IPS DF 6.9 (cell line): ENCODE results near the gene ZC3H12D.

Source experiments
- DNase-seq: peaks from one replicate; pipeline ENCODE4 v3.0.0-alpha.2; 2013; ENCODE audit warnings: low read depth, low spot score
- H3K27ac ChIP-seq: one replicate; pipeline ENCODE4 v1.5.1; 2013; ENCODE audit warnings: low read length, control low read depth
- H3K27me3 ChIP-seq: 2 replicates; pipeline ENCODE4 v1.6.1; 2013; ENCODE audit warnings: mild to moderate bottlenecking, low read length; ENCODE audit not compliant: control insufficient read depth, insufficient read depth
- H3K36me3 ChIP-seq: 2 replicates; pipeline ENCODE4 v1.6.1; 2013; ENCODE audit warnings: low read length; ENCODE audit not compliant: control insufficient read depth, insufficient read depth
- H3K4me1 ChIP-seq: 2 replicates; pipeline ENCODE4 v1.6.1; 2013; ENCODE audit warnings: low read length; ENCODE audit not compliant: control insufficient read depth, insufficient read depth
- H3K4me3 ChIP-seq: 2 replicates; pipeline ENCODE4 v1.5.1; 2013; ENCODE audit warnings: mild to moderate bottlenecking, low read length
- H3K9me3 ChIP-seq: 2 replicates; pipeline ENCODE4 v1.6.1; 2013; ENCODE audit warnings: low read length, inconsistent platforms; ENCODE audit not compliant: control insufficient read depth, insufficient read depth
- WGBS: extraction: QIAGEN DNeasy Blood & Tissue Kit; methylation state at CpG from one replicate; pipeline ENCODE4 v1.1.7; 2013; ENCODE audit warnings: mixed read lengths, missing lambda C conversion rate; ENCODE audit not compliant: insufficient read length, insufficient coverage; 5-methylcytosine and 5-hydroxymethylcytosine counted together

The ZC3H12D gene

DNA sequence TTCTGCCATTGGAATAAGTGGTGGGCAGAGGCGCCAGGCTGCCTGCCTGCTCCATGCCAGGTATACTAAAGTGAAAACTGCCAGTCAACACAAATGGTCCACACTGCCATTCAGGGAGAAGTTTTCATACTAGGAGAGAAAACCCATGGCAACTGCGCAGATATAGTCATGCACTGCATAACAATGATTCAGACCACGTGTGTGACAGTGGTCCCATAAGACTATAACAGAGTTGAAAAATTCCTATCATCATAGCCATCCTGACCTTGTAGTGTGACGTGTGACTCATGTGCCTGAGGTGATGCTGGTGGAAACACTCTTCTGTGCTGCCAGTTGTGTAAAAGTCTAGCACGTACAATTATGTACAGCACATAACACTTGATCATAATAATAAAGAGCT lies 25.1 kb downstream of the ZC3H12D start:
- no peaks in the 10 kb centered on the region for H3K36me3 ChIP-seq
- no CpG with 5 or more reads among the region's 5 CpGs for whole genome bisulfite sequencing
- no peaks in the 10 kb centered on the region for H3K4me1 ChIP-seq
- H3K27ac ChIP-seq, result no peak overlapping the region
- H3K4me3 ChIP-seq, result no peak overlapping the region
- DNase-seq, result no peak
- no peaks in the 10 kb centered on the region for H3K9me3 ChIP-seq
- no peaks in the 10 kb centered on the region for H3K27me3 ChIP-seq

- H3K27ac ChIP-seq, result no peak overlapping the region
- no peak overlapping the region for H3K4me3 ChIP-seq
- H3K27me3 ChIP-seq, result no peaks in the 10 kb centered on the region
- no CpG with 5 or more reads among the region's 1 CpG for WGBS
- no peaks in the 10 kb centered on the region for H3K4me1 ChIP-seq
- no peaks in the 10 kb centered on the region for H3K36me3 ChIP-seq
- H3K9me3 ChIP-seq, result no peaks in the 10 kb centered on the region
- no peak for DNase-seq
These were observed 26.0 kb downstream of the ZC3H12D start for GRCh38 chr6:149458806-149459205.

- Histone ChIP-seq H3K27ac (no peak overlapping the region), H3K4me3 (no peak overlapping the region), H3K27me3 (no peaks in the 10 kb centered on the region), H3K4me1 (no peaks in the 10 kb centered on the region), H3K36me3 (no peaks in the 10 kb centered on the region), H3K9me3 (no peaks in the 10 kb centered on the region)
- WGBS, result no CpG with 5 or more reads among the region's 7 CpGs
- no peak for DNase-seq
These were observed 26.6 kb downstream of the ZC3H12D start for GRCh38 chr6:149458196-149458595.

DNA sequence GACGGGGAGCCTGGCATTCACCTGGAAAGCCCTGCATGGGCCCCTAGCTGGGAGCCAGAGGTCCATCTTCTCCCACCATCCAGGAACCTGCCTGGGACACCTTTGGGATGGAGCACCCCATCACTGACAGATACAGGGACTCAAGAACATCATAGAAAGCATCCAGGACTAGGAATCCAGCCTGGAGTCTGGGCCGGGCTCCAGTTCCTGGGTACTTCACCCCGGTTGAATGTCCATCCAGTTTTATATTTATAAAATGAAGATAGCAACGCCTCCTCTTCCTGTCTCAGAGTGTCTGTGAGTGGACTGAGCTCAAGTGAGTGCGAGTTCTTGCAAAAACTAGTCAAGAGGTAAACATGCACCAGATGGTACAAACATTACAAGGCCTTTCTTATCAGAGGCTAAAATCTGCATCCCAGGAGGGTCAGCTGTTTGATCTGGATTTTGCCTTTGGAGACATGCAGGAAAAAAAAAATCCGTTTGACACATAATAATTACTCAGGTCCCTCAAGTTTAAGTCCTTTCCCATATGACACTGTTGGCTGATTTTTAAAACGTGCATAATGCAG lies 27.4 kb downstream of the ZC3H12D start:
- no CpG with 5 or more reads among the region's 7 CpGs for WGBS
- H3K9me3 ChIP-seq, result no peaks in the 10 kb centered on the region
- H3K27me3 ChIP-seq, result peaks cover under 1% of the 10 kb centered on the region; the same call in 1 of the 2 replicates
- H3K36me3 ChIP-seq, result no peaks in the 10 kb centered on the region
- H3K4me1 ChIP-seq, result no peaks in the 10 kb centered on the region
- no peak overlapping the region for H3K4me3 ChIP-seq
- no peak overlapping the region for H3K27ac ChIP-seq
- no peak for DNase-seq

- no peaks in the 10 kb centered on the region for H3K9me3 ChIP-seq
- no CpG with 5 or more reads among the region's 49 CpGs for WGBS
- no peaks in the 10 kb centered on the region for H3K4me1 ChIP-seq
- no peaks in the 10 kb centered on the region for H3K36me3 ChIP-seq
- peaks cover 10% of the 10 kb centered on the region for H3K27me3 ChIP-seq
- no peak for DNase-seq
- no peak overlapping the region for H3K27ac ChIP-seq
- no peak overlapping the region for H3K4me3 ChIP-seq
These were observed 28.3 kb downstream of the ZC3H12D start for GRCh38 chr6:149456311-149457021.

- DNase-seq, result no peak
- Histone ChIP-seq H3K27ac (no peak overlapping the region), H3K27me3 (peaks cover 22% of the 10 kb centered on the region), H3K4me3 (no peak overlapping the region), H3K4me1 (0 out of 2 replicates have a peak, but pooled peaks cover 2% of the 10 kb centered on the region), H3K36me3 (no peaks in the 10 kb centered on the region), H3K9me3 (no peaks in the 10 kb centered on the region)
- no CpG with 5 or more reads among the region's 11 CpGs for WGBS
These were observed 29.6 kb downstream of the ZC3H12D start for GRCh38 chr6:149455031-149455732.

- DNase-seq, result no peak
- H3K9me3 ChIP-seq, result no peaks in the 10 kb centered on the region
- no peak overlapping the region for H3K27ac ChIP-seq
- no peaks in the 10 kb centered on the region for H3K36me3 ChIP-seq
- 0 out of 2 replicates have a peak, but pooled peaks cover 2% of the 10 kb centered on the region for H3K4me1 ChIP-seq
- no CpG with 5 or more reads among the region's 15 CpGs for WGBS
- H3K27me3 ChIP-seq, result peaks cover 23% of the 10 kb centered on the region
- no peak overlapping the region for H3K4me3 ChIP-seq
These were observed 30.4 kb downstream of the ZC3H12D start for GRCh38 chr6:149454346-149454848.

DNA sequence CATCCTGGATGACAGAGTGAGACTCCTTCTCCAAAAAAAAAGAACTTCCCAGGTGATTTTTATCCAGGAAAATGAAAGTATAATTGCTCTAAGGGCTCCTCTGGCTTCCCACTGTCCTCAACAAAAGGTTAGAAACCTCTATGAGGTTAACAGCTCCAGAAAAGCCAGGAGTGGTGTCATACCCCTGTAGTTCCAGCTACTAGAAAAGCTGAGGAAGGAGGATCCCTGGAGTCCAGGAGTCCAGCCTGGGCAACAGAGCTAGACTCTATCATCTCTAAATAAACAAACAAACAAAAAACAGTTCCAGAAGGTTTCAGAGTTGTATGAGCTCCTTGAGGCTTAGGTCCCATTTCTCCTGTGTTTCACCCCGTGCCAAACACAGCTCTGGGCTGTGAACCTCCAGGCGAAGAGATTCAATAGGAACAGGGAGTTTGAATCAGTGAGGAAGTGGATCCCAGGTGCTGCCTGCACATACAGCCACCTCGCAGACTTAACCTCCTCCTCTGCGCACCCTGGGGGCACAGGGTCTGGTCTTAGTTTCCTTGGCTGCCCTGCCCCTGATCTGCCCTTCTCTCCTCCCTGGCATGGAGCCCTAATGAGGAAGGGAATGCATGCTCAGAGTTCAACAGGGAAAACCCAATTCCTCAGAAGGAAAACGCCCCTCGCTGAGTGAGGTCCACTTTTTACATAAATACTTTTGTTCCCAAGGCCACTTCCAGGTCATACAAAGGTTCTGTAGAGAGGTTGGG lies 31.0 kb downstream of the ZC3H12D start:
- DNase-seq, result no peak
- Histone ChIP-seq H3K4me3 (no peak overlapping the region), H3K27ac (no peak overlapping the region), H3K27me3 (peaks cover 23% of the 10 kb centered on the region), H3K9me3 (no peaks in the 10 kb centered on the region), H3K36me3 (no peaks in the 10 kb centered on the region), H3K4me1 (0 out of 2 replicates have a peak, but pooled peaks cover 2% of the 10 kb centered on the region)
- no CpG with 5 or more reads among the region's 6 CpGs for WGBS

DNA sequence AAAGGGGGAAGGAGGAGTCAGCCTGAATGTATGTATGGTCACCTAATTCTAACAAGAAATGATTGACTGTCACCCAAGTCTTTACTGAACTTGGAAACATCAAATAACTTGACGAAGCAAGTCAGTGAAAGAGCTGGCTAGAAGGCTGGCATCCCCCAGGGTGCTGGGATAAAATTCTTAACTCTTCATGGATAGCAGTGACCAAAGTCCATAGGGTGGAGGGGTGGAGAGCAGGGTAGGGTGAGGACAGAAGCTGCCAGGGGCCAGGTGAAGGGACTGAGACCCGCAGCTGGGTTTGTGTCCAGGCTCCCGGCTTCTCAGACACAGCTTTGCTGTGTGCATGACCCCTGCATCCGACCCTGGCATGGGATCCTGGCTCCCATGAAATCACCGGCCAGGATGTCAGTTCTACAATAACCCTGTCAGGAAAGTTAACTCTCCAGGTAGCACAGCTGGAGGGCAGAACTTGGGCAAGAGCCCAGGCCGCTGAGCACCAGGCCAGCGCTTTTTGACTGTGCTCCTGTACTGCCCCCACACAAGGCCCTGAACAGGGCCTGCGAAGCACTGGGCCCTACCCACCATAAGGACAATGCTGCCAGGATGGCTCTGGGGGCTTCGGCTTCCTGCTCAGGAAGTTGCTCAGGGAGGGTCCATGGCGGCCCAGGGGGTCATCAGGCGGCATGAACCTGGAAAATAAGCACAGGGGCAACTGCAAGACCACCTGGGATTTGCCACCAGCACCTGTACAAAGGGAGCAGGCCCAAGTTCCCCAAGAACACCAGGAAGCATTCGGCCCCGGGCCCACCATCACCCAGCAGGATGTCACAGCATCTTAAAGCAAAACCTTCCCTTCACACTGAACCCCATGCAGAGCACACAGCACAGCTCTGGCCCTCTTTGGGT lies 32.5 kb downstream of the ZC3H12D start:
- no CpG with 5 or more reads among the region's 13 CpGs for WGBS
- 0 out of 2 replicates have a peak, but pooled peaks cover 2% of the 10 kb centered on the region for H3K4me1 ChIP-seq

More for the DNA sequence above, 32.5 kb downstream of the ZC3H12D start:
- Histone ChIP-seq H3K27me3 (peaks cover 23% of the 10 kb centered on the region), H3K9me3 (no peaks in the 10 kb centered on the region), H3K36me3 (no peaks in the 10 kb centered on the region), H3K27ac (no peak overlapping the region), H3K4me3 (no peak overlapping the region)
- no peak for DNase-seq
